GM19372 (cell line): ENCODE data around the gene ENTREP1.

Source experiments
- ATAC-seq: cut with Tn5 transposase; IDR thresholded peaks from one replicate; pipeline ENCODE4 v1.9.1; 2021; ENCODE audit warnings: mild to moderate bottlenecking, low read depth, moderate library complexity; ENCODE audit not compliant: unreplicated experiment

The ENTREP1 gene

DNA sequence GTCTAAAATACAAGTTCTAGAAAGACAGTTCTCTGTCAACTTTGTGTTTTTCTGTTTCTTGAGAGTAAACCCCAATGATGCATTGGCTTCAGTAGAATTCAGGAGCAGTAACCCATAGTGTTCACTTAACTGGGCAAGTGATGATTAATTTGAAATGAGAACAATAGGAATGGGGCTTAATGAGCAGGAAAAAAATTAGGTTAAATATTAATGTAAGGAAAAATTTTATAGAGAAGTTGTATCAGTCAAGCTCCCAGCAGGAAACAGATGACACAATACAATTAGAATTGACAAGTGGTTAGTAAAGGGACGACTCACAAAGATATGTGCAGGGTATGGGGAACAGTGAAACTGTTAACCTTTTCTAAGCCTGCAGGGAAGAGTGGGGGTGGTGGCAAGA lies 38.2 kb downstream of the ENTREP1 start:
- ATAC-seq = no peak

DNA sequence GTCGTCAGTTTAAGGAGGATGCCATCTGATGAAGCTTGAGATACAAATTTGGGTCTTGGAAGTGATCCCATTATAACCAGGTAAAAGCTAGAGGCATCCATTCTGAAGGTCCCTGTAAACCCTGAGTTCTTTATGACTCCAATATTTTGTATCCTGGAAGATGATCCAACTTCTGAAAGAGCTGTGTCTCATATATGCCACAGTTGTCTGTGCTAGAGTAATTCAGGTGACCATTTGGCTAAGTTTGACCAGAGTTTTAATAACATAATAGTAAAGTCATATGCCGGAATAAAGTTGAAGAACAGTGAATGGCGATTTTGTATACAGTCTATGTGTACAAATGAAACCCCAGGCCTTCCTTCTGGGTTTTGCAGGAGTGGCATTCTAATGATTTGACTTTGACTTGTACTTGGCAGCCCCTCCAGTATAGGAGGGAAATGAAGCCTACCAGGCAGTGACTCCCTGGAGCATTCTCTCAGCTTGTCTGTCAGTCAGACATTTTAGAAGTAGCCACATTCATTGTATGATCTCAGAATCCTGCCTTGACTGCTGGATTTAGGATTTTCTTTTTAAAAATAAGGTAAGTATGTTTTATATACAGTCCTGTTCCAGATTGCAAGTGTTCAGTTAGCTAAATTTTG lies 39.6 kb downstream of the ENTREP1 start:
- no peak for ATAC-seq

DNA sequence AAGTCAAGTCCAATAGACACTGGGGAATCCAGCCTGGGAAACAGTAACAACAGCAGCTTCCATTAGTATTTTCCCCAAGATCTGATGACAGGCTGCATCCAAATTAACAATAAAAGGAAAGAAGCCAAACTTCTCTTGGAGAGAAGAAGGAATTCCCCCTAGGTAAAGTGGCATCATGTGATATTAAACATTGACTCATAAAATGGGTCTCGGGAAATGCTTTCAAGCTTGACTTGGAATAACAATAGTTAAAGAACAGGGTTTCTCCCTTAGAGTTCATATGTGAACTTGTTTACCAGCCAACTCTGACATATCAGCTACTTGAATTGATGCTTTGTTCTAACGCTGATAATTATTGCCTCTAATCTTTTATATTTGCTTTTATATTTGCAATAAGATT lies 45.4 kb downstream of the ENTREP1 start:
- no peak for ATAC-seq

DNA sequence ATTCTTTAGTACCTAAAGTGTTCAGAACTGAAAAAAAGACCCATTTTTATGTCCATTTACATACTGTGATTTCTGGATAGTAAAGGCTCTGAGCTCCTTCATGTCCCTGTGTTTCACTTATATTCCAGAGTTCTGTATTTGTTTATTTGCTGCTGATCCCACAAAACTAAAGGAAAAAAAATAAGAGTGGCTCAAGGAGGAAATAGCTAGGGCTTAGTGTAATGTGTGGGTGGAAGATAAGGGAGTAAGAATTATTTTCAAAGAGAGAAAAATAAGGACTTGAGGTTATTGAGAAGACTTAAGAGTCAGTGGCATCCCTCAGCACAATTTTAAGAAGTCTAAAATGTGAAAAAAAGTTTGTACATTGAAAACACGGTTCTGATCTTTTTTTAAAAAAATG lies 46.0 kb downstream of the ENTREP1 start:
- ATAC-seq = no peak

DNA sequence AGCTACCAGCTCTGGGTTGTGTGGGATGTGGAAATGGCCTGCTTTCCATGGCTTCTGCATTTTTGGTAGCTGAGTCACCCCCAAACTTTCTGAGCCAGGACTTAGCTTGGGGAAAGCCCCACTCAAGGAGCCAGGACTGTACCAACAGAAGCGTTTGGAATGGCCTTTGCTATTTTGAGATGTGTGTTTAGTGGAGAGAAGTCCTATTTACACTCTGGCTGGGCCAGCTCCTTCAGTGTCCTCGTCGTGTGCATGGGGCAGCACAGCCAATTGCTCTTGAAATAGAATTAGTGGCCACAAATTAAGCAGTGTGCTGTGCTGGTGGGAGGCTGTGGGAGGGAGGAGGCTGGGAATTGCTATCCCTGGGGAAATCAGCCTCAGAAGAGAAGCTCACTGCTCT lies 51.6 kb downstream of the ENTREP1 start:
- ATAC-seq = no peak

DNA sequence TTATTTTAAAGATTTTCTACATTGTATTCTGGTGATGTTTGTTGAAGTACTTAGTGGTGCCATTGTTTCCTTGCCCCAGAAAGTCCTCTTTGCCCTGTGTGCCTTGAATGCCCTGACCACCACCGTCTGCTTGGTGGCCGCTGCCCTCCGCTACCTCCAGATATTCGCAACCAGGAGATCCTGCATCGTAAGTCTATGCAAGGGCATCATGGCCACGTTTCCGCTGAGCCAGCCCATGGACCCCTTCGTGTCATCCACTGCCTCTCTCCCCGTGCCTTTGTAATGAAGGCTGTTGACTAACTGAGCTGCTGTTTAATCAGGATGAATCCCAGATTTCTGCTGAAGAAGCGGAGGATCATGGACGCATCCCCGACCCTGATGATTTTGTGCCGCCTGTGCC lies 52.3 kb downstream of the ENTREP1 start:
- ATAC-seq = no peak

DNA sequence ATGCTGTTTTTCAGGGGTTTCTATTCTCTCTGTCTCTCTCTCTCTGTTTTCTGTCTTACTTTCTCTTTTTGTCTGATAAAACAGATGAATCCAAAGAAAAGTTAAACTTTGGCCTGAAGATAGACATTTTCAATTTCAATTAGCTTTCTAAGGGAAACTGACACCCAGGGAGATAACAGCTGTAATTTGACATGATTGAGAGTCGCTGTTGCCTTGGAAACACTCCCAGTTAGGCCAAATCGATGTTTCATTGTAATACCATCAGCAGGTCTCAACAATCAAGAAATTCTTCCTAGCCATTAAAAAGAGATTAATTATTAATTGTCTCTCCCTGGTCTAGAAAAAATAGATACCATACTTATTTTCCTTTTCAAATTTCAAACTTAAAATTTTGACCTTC lies 53.0 kb downstream of the ENTREP1 start:
- no peak for ATAC-seq

DNA sequence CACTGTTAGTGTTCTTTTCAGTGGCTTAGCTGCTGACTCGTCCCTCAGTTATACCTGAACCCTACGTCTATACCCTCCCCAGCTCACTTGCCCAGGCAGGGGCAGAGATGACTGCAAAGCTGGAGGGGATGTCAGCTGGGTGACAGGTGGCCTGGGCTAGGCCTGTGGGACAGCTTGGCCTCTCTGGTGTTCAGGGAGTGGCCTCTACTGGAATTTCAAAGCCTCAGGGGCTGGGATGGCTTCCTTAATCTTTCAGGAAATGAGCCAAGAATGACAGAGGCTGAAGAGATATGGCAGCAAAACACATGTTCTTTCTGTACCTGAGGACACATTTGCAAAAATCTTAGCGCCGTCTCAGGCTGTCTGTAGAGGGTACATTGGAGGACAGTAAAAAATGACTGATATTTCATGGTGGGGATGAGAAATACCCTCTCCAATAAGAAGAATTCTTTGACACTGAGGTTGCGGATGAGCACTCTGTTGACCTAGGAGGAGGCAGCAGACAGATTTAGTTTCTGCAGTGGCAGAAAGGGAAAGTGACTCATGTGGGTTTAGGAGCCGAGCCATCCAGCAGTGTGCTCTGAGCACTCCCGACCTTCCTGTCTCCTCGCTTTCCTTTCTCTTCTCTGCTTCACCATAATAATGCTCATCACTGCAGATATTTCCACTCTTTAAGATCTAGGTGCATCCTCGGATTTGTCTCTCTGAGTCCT lies 54.4 kb downstream of the ENTREP1 start:
- ATAC-seq = no peak

DNA sequence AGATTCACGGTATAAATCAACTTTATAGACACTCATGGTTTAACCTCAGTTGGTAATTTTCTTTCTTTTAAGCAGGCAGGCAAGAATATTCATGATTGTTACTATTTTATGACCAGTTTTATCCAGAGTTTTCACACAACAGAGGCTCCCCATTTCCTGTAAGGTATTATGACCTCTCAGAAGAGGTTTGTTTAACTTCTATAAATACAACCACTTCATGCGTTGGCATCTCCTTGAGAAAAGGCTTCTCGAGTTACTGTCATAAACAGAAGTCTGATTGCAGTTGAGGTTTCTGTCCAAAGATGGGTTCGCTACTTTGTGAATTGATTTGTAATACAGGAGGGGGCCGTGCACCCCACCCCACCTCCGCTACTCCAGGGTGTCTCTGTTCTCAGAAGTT lies 55.3 kb downstream of the ENTREP1 start:
- no peak for ATAC-seq

DNA sequence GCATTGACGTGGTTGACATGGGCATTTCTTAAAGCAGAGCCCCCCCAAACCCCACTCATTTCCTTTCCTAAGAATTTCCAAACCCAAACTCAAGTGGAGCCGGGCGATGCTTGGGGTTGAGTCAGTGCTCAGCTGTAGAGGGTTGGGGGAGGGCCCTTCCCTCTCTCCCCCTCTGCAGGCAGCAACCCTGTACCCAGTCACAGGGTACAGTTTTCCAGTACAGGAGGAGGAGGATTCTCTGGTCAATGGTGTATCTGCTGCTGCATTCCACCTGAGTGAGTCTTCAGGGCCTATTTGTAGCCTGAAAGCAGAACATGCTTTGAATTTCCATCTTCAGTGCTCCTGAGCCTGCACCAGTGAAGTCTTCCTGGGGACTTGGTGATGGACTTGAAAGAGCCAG lies 55.8 kb downstream of the ENTREP1 start:
- no peak for ATAC-seq

DNA sequence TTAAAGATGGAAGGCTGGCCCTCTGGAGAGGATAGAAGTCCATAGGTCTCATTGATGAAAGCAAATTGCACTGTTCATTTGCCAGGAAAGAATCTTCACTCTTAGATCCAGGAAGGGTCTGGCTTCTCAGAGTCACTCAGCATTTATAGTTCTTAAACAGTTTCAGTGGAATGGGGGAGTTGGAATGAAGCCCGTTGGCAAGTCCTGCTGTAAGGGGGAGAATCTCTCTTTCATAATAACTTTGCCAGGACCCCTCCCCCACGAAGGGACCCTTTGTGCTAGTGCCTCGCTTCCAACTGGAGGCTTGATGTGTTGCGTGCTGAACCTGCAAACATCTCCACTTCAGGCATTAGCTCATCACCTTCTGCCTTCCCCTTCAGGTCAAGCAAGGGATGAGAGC lies 57.1 kb downstream of the ENTREP1 start:
- ATAC-seq = no peak

DNA sequence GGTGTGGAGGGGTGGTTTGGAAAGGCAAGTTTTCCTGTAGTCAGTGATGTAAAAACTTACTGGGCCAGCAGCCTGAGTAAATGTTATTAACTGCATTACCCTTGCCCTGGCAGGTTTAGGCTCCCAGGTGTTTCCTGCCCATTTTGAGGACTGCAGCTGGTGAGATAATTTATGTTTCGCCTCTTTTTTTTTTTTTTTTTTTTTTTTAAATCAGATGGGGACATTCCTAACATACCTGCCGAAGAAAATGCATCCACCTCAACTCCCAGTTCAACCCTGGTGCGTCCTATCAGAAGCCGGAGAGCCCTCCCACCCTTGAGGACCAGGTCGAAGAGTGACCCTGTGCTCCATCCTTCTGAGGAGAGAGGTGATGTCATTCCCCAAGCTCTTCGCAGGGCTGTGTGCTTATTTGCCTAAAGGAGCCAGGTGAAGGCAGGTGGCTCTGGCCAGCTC lies 60.6 kb downstream of the ENTREP1 start:
- ATAC-seq = no peak

DNA sequence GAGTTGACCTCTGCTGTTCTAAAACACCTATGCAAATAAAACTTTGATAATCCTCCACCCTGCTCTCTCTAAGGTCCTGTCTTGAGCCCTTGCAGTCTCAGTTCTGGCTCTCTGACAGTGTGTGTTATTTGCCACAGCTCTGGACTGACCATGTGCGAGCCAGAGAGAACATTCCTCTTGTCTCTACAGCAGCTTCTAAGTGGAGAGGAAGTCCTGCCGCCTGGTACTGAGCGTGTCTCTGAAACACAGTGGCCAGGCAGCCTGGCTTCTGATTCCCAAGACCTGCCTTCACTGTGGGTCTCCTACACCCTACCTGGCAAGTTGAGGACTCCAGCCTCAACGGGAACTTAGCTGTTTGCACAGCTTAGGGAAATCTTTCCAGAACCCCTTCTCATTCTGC lies 61.6 kb downstream of the ENTREP1 start:
- no peak for ATAC-seq

DNA sequence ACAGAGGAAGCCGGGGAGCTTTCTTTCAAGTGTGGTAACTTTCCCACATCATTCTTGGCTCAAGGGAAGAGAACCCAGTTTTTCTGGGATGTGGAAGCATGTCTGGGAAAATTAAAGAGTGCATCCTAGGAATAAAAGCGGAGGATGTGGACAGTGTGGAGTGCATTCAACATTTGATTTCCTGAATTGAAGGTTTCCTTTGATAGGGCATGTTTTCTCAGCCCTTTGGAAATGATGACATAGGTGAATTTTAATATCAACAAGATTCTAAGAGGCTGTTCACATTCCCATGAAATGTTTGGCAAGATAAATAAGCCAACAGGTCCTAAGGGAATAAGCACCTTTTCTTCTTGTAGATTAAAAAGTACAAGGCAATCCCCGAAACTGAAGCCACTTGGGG lies 63.6 kb downstream of the ENTREP1 start:
- no peak for ATAC-seq

DNA sequence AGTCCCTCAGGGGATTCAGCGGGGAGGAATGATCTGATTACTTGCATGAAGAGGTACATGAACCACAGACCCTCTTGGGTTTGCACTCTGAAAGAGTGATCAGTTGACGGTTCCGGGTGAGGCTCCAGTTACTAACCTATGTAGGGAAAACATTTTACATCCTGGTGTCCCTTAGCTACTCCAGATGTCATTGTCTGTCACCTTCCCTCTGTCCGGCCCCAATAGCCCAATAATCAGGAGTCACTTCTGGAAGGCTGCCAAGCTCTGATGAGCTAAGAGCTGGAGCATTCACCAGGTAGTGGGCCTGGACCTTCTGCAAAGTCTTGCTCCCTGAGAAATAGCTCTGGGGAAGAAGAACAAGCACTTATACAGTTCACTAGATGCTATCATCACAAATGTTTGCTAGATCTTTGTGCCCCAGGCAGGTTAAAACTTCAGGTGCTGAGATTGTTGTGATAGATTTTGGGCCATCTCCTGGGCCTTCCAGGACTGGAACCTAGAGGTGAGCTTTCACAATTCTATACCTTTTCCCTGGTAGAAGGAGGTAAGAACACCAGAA lies 64.5 kb downstream of the ENTREP1 start:
- ATAC-seq = no peak

DNA sequence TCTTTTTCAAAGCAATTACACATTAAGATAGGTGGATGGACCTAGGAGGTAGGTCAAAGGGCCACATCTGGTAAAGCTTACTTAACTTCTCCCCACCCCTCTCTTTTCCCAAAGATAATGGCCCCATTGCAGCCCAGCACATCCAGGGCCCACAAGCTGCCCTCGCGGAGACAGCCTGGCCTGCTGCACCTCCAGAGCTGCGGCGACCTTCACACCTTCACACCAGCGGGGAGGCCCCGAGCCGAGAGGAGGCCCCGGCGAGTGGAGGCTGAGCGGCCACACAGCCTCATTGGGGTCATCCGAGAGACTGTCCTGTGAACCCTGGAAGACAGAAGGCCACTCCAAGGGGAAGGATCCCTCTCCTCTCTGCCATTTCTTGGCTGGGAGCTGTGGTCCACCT lies 66.5 kb downstream of the ENTREP1 start:
- ATAC-seq = no peak

DNA sequence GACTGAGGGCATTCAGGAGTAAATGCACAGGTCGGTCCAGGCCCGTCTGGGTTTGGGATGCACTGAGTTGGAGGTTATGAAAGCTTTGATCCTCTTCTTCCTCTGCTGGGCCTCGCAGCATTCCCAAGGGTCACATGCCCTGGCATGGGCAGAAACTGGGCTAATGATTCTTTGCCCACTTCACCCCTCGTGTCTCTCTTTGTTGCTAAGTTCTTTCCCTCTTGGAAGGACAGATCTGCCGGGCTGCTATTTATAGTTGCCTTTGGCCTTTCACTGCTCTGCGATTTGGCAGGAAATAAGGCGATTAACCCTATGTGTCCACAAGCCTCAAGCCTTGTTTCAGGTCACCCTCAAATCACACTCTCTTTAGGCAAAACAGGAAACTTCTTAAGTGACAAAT lies 66.9 kb downstream of the ENTREP1 start:
- ATAC-seq = no peak

DNA sequence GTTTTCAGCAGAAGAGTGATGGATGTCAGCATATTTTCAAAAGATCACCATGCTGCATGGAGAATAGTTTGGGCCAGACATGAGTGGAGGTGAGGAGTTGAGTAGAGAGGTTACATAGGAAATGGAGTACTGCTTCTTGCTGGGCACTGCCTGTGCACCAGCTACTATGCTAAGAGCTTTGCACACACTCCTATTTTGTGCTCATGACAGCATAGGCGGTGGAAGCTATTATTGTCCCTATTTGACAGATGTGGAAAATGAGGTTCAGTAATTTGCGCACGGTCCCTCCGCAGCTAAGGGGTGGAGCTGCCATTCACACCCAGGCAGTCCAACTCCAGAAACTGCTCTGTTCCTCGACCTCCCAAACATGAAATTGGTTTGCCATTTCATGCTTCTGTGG lies 67.8 kb downstream of the ENTREP1 start:
- no peak for ATAC-seq

DNA sequence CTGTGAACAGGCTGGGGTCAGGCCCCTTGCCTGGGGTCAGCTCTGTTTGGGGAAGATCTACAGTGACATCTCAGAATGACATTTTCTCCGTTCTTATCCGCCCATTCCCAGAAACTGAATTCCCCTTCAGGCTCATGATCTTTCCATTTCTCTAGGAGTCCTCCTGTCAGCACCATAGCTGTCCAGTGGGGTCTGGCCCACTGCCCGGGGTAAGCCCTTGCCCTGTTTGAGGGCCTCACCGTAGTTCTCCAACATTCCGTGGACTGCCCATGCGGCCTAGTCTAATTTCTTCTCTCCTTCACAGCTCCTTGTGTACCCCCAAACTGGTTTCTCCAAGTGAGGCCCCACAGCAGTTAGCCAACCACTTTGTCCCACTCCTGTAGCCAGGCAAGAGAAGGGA lies 68.4 kb downstream of the ENTREP1 start:
- ATAC-seq = no peak

DNA sequence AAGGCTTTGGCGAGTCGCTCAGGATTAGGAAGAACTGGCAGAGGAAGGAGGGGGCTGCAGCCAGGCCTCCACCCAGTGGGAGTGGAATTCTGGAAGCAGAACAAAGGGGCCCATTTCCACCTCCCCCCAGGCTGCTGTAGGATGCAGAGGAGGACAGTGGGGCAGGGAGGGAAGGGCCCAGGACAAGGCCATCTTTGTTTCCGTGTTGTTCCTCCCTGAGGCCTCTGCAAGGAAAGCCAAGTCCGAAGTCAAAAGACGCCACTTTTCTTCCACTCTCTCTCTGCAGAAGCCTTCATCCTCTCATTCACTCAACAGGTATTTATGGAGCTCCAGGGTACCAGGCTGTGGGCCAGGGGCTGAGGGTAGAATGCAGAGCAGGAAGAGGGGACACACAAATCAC lies 70.7 kb downstream of the ENTREP1 start:
- no peak for ATAC-seq

DNA sequence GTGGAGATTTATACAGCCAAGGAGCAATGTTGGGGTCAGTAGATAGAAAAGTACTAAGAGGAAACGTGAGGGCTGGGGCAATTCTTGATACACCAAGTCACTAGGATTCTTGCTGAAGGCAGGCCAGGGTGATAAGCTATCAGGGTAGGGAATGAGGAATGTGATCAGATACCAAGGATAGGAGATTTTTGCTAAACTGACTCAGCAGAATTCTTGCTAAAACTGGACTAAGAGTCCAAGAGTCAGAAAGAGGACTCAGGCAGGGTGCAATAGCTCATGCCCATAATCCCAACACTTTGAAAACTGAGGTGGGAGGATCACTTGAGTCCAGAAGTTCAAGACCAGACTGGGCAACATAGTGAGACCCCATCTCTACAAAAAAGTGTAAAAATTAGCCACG lies 71.7 kb downstream of the ENTREP1 start:
- ATAC-seq = no peak
